H1 (cell line): ENCODE results near the gene GPR162. TPM values are rescaled to one million over a fixed set of nuclear protein-coding genes. Genes with fewer than 3 reads are reported as not detected.

Experiments used
- BACH1 ChIP-seq: IDR thresholded peaks from 2 replicates; pipeline ENCODE4 v1.6.1; 2012; ENCODE audit warnings: low read length, improper control_type of control experiment
- CEBPB ChIP-seq: IDR thresholded peaks from 2 replicates; pipeline ENCODE4 v1.6.1; 2012; ENCODE audit warnings: low read depth, low read length
- CTCF ChIP-seq, 3 experiments: IDR thresholded peaks; 1 replicate in 2 of 3; 2 replicates in 1 of 3; pipeline versions ENCODE4 v1.5.1 to v1.6.1; 2011; ENCODE audit warnings: low read length in 3 of 3, mild to moderate bottlenecking in 3 of 3, inconsistent platforms in 2 of 3, low read depth in 1 of 3, moderate library complexity in 1 of 3; ENCODE audit not compliant: insufficient read depth in 1 of 3; ENCODE audit errors: control extremely low read depth in 1 of 3
- HDAC6 ChIP-seq: IDR thresholded peaks from one replicate; pipeline ENCODE4 v1.7.1; 2012; ENCODE audit warnings: low read depth, mild to moderate bottlenecking, inconsistent platforms, low read length, moderate library complexity
- KDM1A ChIP-seq: fragments of 200-600, 300-600 bp; sonication (generic); IDR thresholded peaks from 2 replicates; pipeline ENCODE4 v1.7.1; 2016; ENCODE audit warnings: mild to moderate bottlenecking, low read length, borderline replicate concordance
- KDM5A ChIP-seq: fragments of 200-600 bp; IDR thresholded peaks from 2 replicates; pipeline ENCODE4 v1.7.1; 2012; ENCODE audit warnings: mild to moderate bottlenecking, low read length, inconsistent platforms, mixed read lengths
- PHF8 ChIP-seq: fragments of 200-600 bp; sonication (generic); conservative IDR thresholded peaks from 2 replicates; pipeline ENCODE4 v1.7.1; 2012; ENCODE audit warnings: low read depth, mild to moderate bottlenecking, inconsistent platforms, low read length, moderate library complexity
- SIX5 ChIP-seq: IDR thresholded peaks from 2 replicates; pipeline ENCODE4 v1.6.1; 2011; ENCODE audit warnings: mild to moderate bottlenecking, low read depth, low read length
- TAF7 ChIP-seq: optimal IDR thresholded peaks from 2 replicates; pipeline ENCODE3; 2011; ENCODE audit warnings: low read depth, mild to moderate bottlenecking, inconsistent platforms, low read length, moderate library complexity, borderline replicate concordance
- TEAD4 ChIP-seq: IDR thresholded peaks from 2 replicates; pipeline ENCODE4 v1.6.1; 2012; ENCODE audit warnings: low read depth, low read length, inconsistent platforms, mixed read lengths
- YY1 ChIP-seq: IDR thresholded peaks from 2 replicates; pipeline ENCODE4 v1.6.1; 2011; ENCODE audit warnings: low read depth, mild to moderate bottlenecking, low read length
- polyA plus RNA-seq, 7 experiments: library from polyadenylated mRNA; depleted of rRNA in 3 of 7; stranded (reverse) in 5 of 7; unstranded in 2 of 7; fragments of >200 nt in 5 of 7; fragments of 200-250 nt in 2 of 7; gene quantifications; 1 replicate in 5 of 7; 2 replicates in 1 of 7; 4 replicates in 1 of 7; pipeline versions ENCODE4 v1.2.1 to v1.2.3, GENCODE V29; 2011 to 2013; ENCODE audit warnings: missing spikeins in 2 of 7, mixed read lengths in 2 of 7
- total RNA-seq: library from RNA; stranded (reverse); fragmentation: NEBNext Ultra II Directional; extraction: Animal tissue kit (Norgen Biotek cat#: 25700); gene quantifications from 2 replicates; pipeline ENCODE4 v1.2.1, GENCODE V29; 2021

GPR162 gene
- total and polyA plus RNA-seq, 2 of the 8 experiments (the other 6 are each of a cell fraction or from before 2014, with no cell fraction given): 7.3 to 8.8 TPM

GRCh38 chr12:6817662-6818157 is 3.9 kb upstream of the GPR162 start (continued):
- no peak for TF ChIP-seq CTCF (IDR thresholded peaks at IDR 0.05; ENCODE audit: control extremely low read depth in 1 of 3, insufficient read depth in 1 of 3, low read depth in 1 of 3, low read length in 3 of 3)
- no peak for TF ChIP-seq YY1
- no peak for TF ChIP-seq SIX5
- no peak for TF ChIP-seq PHF8
- no peak for TF ChIP-seq BACH1
- no peak for TF ChIP-seq CEBPB
- no peak for TF ChIP-seq TAF7
- no peak for TF ChIP-seq TEAD4
- no peak for TF ChIP-seq KDM1A
- no peak for TF ChIP-seq KDM5A
- TF ChIP-seq HDAC6: no peak
